GM13976 (cell line): ENCODE data around the gene KDM4B.

Source experiments
- DNase-seq: peaks from one replicate; pipeline ENCODE4 v3.0.0; 2012; ENCODE audit warnings: low spot score
- CTCF ChIP-seq: IDR thresholded peaks from 2 replicates; pipeline ENCODE4 v1.5.1; 2012; ENCODE audit warnings: borderline replicate concordance, mild to moderate bottlenecking; ENCODE audit not compliant: insufficient read depth; ENCODE audit errors: extremely low read depth, missing control alignments, control extremely low read depth
- in situ Hi-C: fragments of 300-500 bp; cut with MboI; formaldehyde crosslinking; loops from one replicate; pipeline ENCODE4 v1.12.0; 2022; ENCODE audit warnings: low sequenced_read_pairs, mixed read lengths, inconsistent platforms; ENCODE audit not compliant: unreplicated experiment

Gene KDM4B

GRCh38 chr19:5141129-5141849, 172.4 kb downstream of the KDM4B start:
- no peak for DNase-seq
- in situ Hi-C loops, result no loop called here
- TF ChIP-seq CTCF, result no peak

- TF ChIP-seq CTCF, result no peak
- DNase-seq, result no peak
- in situ Hi-C loops, result no loop called here
Measured at GRCh38 chr19:5141850-5142724, 173.2 kb downstream of the KDM4B start.

- DNase-seq, result no peak
- no peak for TF ChIP-seq CTCF
- in situ Hi-C loops, result no loop called here
Measured at GRCh38 chr19:5142725-5143097, 173.8 kb downstream of the KDM4B start.

GRCh38 chr19:5143471-5144411, 174.8 kb downstream of the KDM4B start:
- no peak for DNase-seq
- in situ Hi-C loops, result no loop called here

GRCh38 chr19:5144545-5145179, 175.7 kb downstream of the KDM4B start:
- no peak for TF ChIP-seq CTCF
- no peak for DNase-seq
- in situ Hi-C loops, result no loop called here

More at GRCh38 chr19:5143471-5144411, 174.8 kb downstream of the KDM4B start:
- no peak for TF ChIP-seq CTCF
